ENCODE data around the gene EXOC6.

EXOC6 gene

GRCh38 chr10:93028883-93029282 is 180.6 kb downstream of the EXOC6 start:
- DNase-seq: no peak

GRCh38 chr10:93030409-93030808 is 182.1 kb downstream of the EXOC6 start:
- no peak for DNase-seq

DNA sequence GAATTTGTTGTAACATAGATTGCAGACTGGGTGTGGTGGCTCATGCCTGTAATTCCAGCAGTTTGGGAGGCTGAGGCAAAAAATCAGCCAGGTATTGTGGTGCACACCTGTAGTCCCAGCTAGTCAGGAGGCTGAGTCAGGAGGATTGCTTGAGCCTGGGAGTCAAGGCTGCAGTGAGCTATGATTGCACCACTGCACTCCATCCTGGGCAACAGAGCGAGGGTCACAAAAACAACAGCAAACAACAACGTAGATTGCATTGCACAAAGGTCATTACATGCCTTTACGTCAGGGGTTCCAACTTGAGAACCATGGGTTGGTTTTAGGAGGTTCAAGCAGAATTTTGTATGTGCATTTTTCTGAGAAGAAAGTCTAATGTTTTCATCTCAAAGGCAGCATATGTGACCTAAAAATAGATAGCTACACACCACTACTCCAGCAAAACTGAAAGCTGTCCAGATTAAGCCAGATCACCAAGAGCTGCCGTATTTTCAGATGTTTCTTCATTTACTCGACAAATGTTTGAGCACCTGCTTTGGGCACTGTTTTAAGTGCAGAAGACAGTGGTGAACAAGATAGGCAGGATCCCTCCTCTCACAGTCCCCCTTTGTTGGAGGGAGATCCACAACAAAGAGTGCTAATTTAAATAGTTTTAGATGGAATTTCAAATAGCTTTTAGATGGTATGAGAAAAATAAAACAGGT is 183.9 kb downstream of the EXOC6 start:
- DNase-seq: no peak

- DNase-seq: no peak
Measured at GRCh38 chr10:93032809-93033137, 184.5 kb downstream of the EXOC6 start.

- no peak for DNase-seq
Measured at GRCh38 chr10:93034426-93034825, 186.1 kb downstream of the EXOC6 start.

DNA sequence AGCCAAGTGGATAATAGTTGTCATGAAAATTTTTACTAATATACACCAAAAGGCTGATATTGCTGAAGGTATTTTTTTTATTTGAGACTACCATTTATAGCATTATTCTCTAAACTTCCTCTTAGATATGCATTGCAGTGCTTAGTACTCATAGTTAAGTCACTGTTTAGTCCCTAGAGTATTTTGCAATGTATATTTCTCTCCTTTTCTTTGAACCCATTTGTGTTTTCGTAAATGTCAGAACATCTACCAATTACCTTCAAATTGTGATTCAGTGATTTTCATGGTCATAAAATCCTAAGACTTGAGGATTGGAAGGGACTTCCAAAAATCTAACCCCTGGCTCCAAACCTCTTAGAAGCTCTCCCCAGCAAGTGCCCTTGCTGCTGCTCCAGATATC is 190.8 kb downstream of the EXOC6 start:
- no peak for DNase-seq

GRCh38 chr10:93039721-93040120 is 191.4 kb downstream of the EXOC6 start:
- no peak for DNase-seq

GRCh38 chr10:93054486-93054885 is 206.2 kb downstream of the EXOC6 start:
- no peak for DNase-seq

- no peak for DNase-seq
Measured at GRCh38 chr10:93058139-93058538, 209.8 kb downstream of the EXOC6 start.

- no peak for DNase-seq
Measured at GRCh38 chr10:93059975-93060886, 211.9 kb downstream of the EXOC6 start, which contains the start of gene CYP26C1. TSS of gene CYP26C1 (plus strand) at chr10:93060798. CDS start at chr10:93061264, 466 bp downstream.

- no peak for DNase-seq
Measured at GRCh38 chr10:93060887-93061593, 212.7 kb downstream of the EXOC6 start.

GRCh38 chr10:93061594-93062513 is 213.5 kb downstream of the EXOC6 start:
- no peak for DNase-seq

GRCh38 chr10:93062514-93063143 is 214.3 kb downstream of the EXOC6 start:
- DNase-seq: no peak

GRCh38 chr10:93063144-93063976 is 215.0 kb downstream of the EXOC6 start:
- DNase-seq: no peak

DNA sequence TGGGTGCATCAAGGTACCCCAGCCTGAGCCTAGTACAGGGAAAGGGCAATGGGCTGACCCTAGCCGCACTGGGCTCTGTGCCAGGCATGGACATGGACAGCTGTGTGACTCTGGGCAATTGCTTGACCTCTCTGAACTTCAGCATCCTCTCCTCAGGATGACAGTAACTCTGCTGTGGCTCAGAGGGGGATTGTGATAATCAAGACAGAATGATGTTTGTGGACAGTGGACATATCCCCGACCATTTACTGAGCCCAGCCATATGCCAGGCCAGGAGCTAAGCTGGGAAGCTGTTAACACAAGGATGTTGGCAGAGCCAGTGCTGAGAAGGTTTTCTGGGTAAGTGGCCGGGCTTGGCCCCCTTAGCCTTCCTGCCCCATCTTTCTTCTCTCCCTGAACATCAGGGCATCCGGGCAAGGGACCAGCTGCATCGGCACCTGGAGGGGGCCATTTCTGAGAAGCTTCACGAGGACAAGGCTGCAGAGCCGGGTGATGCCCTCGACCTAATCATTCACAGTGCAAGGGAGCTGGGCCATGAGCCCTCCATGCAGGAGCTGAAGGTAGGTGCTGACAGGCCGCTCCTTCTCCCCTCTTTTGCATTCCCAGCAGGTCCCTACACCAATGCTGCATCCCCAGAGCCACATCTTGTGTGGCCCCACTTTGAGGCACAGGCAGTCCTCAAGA is 215.8 kb downstream of the EXOC6 start:
- no peak for DNase-seq

DNA sequence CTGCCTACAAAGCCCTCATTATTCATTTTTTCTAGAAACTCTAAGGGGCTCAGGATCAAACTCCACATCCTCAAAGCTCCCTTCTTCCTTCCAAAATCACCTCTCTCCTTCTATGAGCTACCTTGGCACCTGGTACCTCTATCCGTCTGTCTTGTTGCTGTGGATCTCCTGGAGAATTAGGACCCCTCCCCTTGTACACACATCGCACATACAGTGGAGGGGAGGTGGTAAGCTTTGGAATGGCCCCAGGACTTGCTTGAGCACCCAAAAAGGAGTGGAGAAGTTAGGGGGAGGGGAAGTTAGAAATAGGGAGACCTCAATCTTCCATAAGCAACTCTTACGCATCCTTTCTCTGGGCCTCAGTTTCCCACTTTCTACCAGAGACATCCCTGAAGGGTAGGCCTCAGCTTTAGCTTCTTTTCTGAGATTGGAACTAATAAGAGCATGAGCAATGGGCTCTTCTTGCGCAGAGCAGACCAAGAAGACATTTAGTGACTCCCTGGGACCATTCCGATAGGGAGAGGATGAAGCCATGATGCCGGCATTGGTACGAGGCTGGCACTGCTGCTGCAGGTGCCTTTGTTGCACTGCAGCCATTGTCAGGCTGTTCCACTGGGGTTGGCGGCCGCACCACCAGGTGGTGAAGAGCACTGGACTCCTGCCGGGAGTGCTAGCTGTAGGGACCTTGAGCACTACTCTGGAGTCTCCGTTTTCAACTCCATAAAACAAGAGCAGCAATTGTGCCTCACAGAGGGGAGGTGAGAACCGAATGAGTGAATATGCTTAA is 216.7 kb downstream of the EXOC6 start:
- no peak for DNase-seq

DNA sequence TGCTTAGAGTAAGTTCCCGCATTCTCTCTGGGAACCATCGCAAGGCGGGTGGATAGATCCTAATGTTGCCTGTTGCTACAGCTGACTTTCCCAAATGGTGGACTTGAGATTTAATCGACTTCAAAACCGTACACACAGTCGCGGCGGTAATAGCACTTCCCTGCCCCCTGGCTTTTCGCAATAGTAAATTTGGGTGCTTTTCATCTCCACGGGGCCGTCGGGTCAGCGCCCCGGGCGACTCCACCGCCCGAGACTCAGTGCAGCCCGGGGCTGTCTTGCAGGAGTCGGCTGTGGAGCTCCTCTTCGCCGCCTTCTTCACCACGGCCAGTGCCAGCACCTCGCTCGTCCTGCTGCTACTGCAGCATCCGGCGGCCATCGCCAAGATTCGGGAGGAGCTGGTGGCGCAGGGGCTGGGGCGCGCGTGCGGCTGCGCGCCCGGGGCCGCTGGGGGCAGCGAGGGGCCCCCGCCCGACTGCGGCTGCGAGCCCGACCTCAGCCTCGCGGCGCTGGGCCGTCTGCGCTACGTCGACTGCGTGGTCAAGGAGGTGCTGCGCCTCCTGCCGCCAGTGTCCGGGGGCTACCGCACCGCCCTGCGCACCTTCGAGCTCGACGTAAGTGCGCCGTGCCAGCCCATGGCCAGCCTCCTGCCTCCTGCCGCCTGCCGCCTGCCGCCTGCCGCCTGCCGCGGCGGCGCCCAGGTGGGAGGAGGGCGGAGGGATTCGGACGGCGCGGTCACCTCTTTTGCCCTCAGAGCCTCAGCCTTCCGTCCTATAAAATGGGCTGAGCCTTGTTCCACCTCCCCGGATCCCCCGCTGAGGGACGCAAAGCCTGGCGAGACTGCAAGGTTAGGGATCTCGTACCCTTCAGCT is 217.6 kb downstream of the EXOC6 start:
- no peak for DNase-seq

GRCh38 chr10:93066544-93066913 is 218.2 kb downstream of the EXOC6 start:
- no peak for DNase-seq

All from activated CD4-positive, CD25-positive, alpha-beta regulatory T cell treated with anti-CD3 and anti-CD28 coated beads, Interleukin-2, amount 50 U/mL, for 72 hours (primary cell).